Panc1 (cell line): ENCODE data around the gene IFNK.

Experiments used
- CTCF ChIP-seq: fragments of 450-650 bp; IDR thresholded peaks from 2 replicates; pipeline ENCODE4 v1.5.1; 2017; ENCODE audit warnings: mild to moderate bottlenecking
- POLR2AphosphoS5 ChIP-seq: IDR thresholded peaks from 2 replicates; pipeline ENCODE4 v1.6.1; 2012; ENCODE audit warnings: mild to moderate bottlenecking, low read depth, low read length, moderate library complexity
- SIN3A ChIP-seq: IDR thresholded peaks from 2 replicates; pipeline ENCODE4 v1.6.1; 2012; ENCODE audit warnings: low read depth, mild to moderate bottlenecking, low read length, moderate library complexity, borderline replicate concordance; ENCODE audit not compliant: insufficient read depth

GRCh38 chr9:27496135-27496504 is 28.0 kb upstream of the IFNK start:
- TF ChIP-seq CTCF (no peak), POLR2AphosphoS5 (no peak), SIN3A (no peak)
